Heart right ventricle (tissue), 16 donors: ENCODE data around the gene ITGB3. TPM values are rescaled to one million over a fixed set of nuclear protein-coding genes. Genes with fewer than 3 reads are reported as not detected.

Experiments
- ATAC-seq, 8 donors: fragments of 200-7000 bp; cut with Tn5 transposase; one replicate each; pipeline ENCODE4 v1.9.1; 2020; ENCODE audit warnings: mild to moderate bottlenecking in 8 of 8, moderate library complexity in 8 of 8, moderate number of reproducible peaks in 1 of 8
- DNase-seq, 2 donors: peaks; one replicate each; pipeline ENCODE4 v3.0.0-alpha.2; 2020
- H3K27ac ChIP-seq, 10 donors: fragments of 200-600 bp; sonication (generic) in 2 of 10; one replicate each; pipeline versions ENCODE4 v1.5.0 to v1.8.0; 2020 to 2022; ENCODE audit warnings: mild to moderate bottlenecking in 3 of 10
- H3K27me3 ChIP-seq, 7 donors: fragments of 200-600 bp; one replicate each; pipeline ENCODE4 v1.8.0; 2021 to 2022; ENCODE audit warnings: mild to moderate bottlenecking in 2 of 7
- H3K36me3 ChIP-seq, 9 donors: fragments of 200-600 bp; sonication (generic) in 1 of 9; one replicate each; pipeline versions ENCODE4 v1.5.0 to v1.8.0; 2020 to 2022; ENCODE audit warnings: mild to moderate bottlenecking in 2 of 9
- H3K4me1 ChIP-seq, 9 donors: fragments of 200-600 bp; sonication (generic) in 1 of 9; one replicate each; pipeline versions ENCODE4 v1.5.0 to v1.8.0; 2020 to 2022; ENCODE audit warnings: mild to moderate bottlenecking in 4 of 9
- H3K4me3 ChIP-seq, 10 donors: fragments of 200-600 bp; sonication (generic) in 2 of 10; one replicate each; pipeline versions ENCODE4 v1.5.0 to v1.8.0; 2020 to 2022; ENCODE audit warnings: mild to moderate bottlenecking in 7 of 10, moderate library complexity in 2 of 10
- H3K9me3 ChIP-seq, 11 donors: fragments of 200-600 bp in 10 of 11; sonication (generic) in 2 of 11; one replicate each; pipeline versions ENCODE4 v1.5.0 to v1.8.0; 2013 to 2022; ENCODE audit warnings: mild to moderate bottlenecking in 2 of 11, control low read depth in 1 of 11, moderate library complexity in 1 of 11
- WGBS, 2 donors: extraction: QIAGEN DNeasy Blood & Tissue Kit; methylation state at CpG; one replicate each; pipeline ENCODE4 v1.1.7; 2013; ENCODE audit warnings: inconsistent platforms in 1 of 2; 5-methylcytosine and 5-hydroxymethylcytosine counted together
- intact Hi-C, 10 donors: fragments of 100-400 bp; cut with DNase I; formaldehyde crosslinking; loops; one replicate each; pipeline versions ENCODE4 v1.11.1 to v1.14.2; 2022
- polyA plus RNA-seq, 2 donors: library from polyadenylated mRNA; stranded (reverse); fragments of 200-250 nt; gene quantifications; one replicate each; pipeline ENCODE4 v1.2.3, GENCODE V29; 2013
- total RNA-seq, 10 donors: library from RNA; stranded (reverse); fragmentation: NEBNext Ultra II Directional in 3 of 10; extraction: Animal tissue kit (Norgen Biotek cat#: 25700) in 3 of 10; gene quantifications; one replicate each; pipeline versions ENCODE4 v1.2.1 to v1.2.4, GENCODE V29; 2021 to 2023
- TF ChIP-seq, protein P1 (sequence below), 9 donors: fragments of 200-600 bp; sonication (generic) in 2 of 9; IDR thresholded peaks; one replicate each; pipeline versions ENCODE4 v1.5.0 to v1.8.0; 2021 to 2022; ENCODE audit warnings: antibody characterized with exemption in 9 of 9, mild to moderate bottlenecking in 5 of 9, moderate library complexity in 1 of 9
- donor health status: Arrhythmogenic right ventricular cardiomyopathy.
- donor health status: ischemic (EF 13 %, LVEDD 7.1; RV severe dilation, severe dysfunction).
- donor health status: healthy with polysubstance abuse.
- donor health status: DM: no; HTN: yes; CAD: no.
- donor health status: DM: no; HTN: no; CAD: no.
- donor health status: ischemic (EF 25% LVEDD 6.9; RV normal size, moderate dysfunction).
- donor health status: ischemic (EF 25% LVEDD 5.7; RV mildly dilated, moderate dysfunction).
- donor health status: healthy.
- donor health status: DM: yes; HTN: yes; CAD: no.
- donor health status: Ischemic cardiomyopathy.
- donor health status: ischemic (EF 35%, LVEDD 5.7; RV mildly dilated, moderate dysfunction).
- donor health status: nonischemic (EF 11% LVEDD 7.7; RV severe dilation, severe dysfunction).
- donor health status: DM: yes; HTN: yes; CAD: no.
- donor health status: PGD.
- donor health status: ischemic (EF 29% LVEDD 5.4; RV normal size, mild dysfunction).
- donor health status: nonischemic (EF 23%, LVEDD 6.1; RV moderate dilation, normal function).

ITGB3 gene
- total and polyA plus RNA-seq, 12 donors = 1.9 to 18.0 (median 3.2) TPM

DNA sequence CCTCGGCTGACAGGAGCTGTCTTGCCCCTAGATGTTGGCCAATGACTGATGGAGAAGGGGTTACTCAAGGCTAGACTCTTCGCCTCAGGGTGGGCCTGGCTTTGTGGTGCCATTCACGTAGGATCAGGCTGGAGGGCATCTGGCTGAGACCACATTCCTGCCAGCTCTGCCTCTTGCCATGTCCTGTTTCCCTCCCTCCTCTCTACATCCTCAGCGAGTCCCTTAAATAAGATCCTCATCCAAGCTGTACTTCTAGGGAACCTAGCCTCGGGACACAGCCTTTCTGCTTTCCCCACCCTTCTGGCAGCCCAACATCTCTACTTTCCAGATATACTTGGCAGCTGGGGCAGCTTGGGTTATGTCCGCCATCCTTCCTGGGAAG, 42.2 kb downstream of the ITGB3 start:
- ATAC-seq = no peak
- Histone ChIP-seq H3K9me3 (peaks cover 0 to under 1% (median 0%) of the 10 kb centered on the region in 11 donors), H3K4me3 (no peak overlapping the region), H3K27ac (peak overlapping the region in 2 of 10 donors; percentile 15 to 61), H3K36me3 (peaks cover 0 to 40% (median 5%) of the 10 kb centered on the region in 9 donors), H3K4me1 (peaks cover 5 to 23% (median 13%) of the 10 kb centered on the region in 9 donors), H3K27me3 (no peaks in the 10 kb centered on the region)
- WGBS, 2 donors = 87 to 89% methylated on average over 6 of the region's 6 CpGs
- no peak for DNase-seq
- TF ChIP-seq, protein P1, sequence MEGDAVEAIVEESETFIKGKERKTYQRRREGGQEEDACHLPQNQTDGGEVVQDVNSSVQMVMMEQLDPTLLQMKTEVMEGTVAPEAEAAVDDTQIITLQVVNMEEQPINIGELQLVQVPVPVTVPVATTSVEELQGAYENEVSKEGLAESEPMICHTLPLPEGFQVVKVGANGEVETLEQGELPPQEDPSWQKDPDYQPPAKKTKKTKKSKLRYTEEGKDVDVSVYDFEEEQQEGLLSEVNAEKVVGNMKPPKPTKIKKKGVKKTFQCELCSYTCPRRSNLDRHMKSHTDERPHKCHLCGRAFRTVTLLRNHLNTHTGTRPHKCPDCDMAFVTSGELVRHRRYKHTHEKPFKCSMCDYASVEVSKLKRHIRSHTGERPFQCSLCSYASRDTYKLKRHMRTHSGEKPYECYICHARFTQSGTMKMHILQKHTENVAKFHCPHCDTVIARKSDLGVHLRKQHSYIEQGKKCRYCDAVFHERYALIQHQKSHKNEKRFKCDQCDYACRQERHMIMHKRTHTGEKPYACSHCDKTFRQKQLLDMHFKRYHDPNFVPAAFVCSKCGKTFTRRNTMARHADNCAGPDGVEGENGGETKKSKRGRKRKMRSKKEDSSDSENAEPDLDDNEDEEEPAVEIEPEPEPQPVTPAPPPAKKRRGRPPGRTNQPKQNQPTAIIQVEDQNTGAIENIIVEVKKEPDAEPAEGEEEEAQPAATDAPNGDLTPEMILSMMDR (IDR thresholded peaks at IDR 0.05) = no peak
- intact Hi-C loops = loop anchor here in 1 of 10 donors (5.0 kb wide), 1 partner anchor 34 kb away; no protein-coding TSS in a partner anchor

DNA sequence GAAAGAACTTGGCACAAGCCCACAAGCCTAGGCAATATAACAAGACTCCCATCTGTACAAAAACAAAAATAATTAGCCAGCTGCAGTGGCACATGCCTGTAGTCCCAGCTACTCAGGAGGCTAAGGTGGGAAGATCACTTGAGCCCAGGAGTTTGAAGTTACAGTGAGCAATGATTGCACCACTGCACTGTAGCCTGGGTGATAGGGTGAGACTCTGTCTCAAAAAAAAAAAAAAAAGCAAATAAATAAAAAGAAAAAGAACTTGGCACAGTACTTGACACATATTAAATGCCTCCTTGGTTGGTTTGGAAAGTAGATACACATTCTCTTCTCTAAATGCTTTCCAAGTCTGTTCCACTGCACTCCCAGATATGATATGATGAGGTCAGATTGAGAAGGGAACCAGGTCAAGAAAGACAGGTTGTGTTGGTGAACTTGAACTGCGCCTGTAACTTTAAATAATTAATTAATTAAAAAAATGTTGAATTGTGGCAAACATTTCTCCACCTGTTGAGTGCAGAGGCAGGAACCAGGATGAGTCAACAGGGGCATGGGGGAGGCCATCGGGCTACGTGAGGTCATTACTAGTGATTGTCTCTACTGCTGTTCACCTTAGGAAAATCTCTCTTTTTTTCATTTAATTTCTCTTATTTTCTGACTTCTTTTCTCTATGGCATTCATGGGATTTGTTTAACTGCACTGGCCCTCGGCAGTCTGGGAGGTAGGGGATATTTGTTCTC, 44.2 kb downstream of the ITGB3 start:
- H3K4me1 ChIP-seq = peaks cover 5 to 23% (median 13%) of the 10 kb centered on the region in 9 donors

DNA sequence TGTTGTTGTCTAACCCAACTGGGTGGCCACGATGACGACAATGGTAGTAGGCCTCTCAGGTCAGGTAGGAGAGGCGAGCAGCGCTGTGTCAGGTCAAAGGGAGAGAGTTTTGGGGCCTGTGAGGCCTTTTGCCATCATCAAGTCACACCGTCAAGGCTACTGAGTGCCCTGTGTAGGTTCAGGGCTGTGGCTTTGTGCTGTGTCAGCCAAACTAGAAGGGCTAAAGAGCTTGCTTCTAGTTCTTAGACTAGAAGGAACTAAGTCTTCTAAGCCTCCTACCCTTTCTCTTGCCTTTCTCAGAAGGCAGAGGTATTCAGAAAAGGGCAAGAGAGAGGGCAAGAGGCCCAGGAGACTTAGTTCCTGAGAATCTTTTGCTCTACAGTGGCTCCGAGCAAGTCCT, 45.1 kb downstream of the ITGB3 start:
- Histone ChIP-seq H3K9me3 (peaks cover 0 to 17% (median 0%) of the 10 kb centered on the region in 11 donors), H3K4me3 (no peak overlapping the region), H3K27ac (no peak overlapping the region), H3K4me1 (peaks cover 5 to 21% (median 13%) of the 10 kb centered on the region in 9 donors), H3K27me3 (no peaks in the 10 kb centered on the region), H3K36me3 (peaks cover 0 to 52% (median 22%) of the 10 kb centered on the region in 9 donors)
- DNase-seq (no peak), ATAC-seq (no peak)
- intact Hi-C loops = loop anchor here in 1 of 10 donors (5.0 kb wide), 1 partner anchor 36 kb away; no protein-coding TSS in a partner anchor
- WGBS, 2 donors = 93 to 97% methylated on average over 6 of the region's 6 CpGs
- TF ChIP-seq, protein P1 (IDR thresholded peaks at IDR 0.05) = no peak

More for the DNA sequence above, 44.2 kb downstream of the ITGB3 start:
- Histone ChIP-seq H3K27ac (no peak overlapping the region), H3K27me3 (no peaks in the 10 kb centered on the region), H3K9me3 (peaks cover 0 to 17% (median 0%) of the 10 kb centered on the region in 11 donors), H3K36me3 (peaks cover 0 to 46% (median 21%) of the 10 kb centered on the region in 9 donors), H3K4me3 (no peak overlapping the region)
- ATAC-seq (no peak), DNase-seq (no peak)
- WGBS, 2 donors = 95 to 96% methylated on average over 4 of the region's 4 CpGs
- intact Hi-C loops = loop anchor here in 1 of 10 donors (5.0 kb wide), 1 partner anchor 36 kb away; no protein-coding TSS in a partner anchor
- TF ChIP-seq, protein P1 (IDR thresholded peaks at IDR 0.05) = no peak

GRCh38 chr17:47299239-47299910, 45.7 kb downstream of the ITGB3 start:
- H3K27ac ChIP-seq = no peak overlapping the region
- TF ChIP-seq, protein P1 (IDR thresholded peaks at IDR 0.05) = no peak

More at GRCh38 chr17:47299239-47299910, 45.7 kb downstream of the ITGB3 start:
- WGBS, 2 donors = 84% methylated on average over 13 of the region's 13 CpGs
- DNase-seq (no peak), ATAC-seq (no peak)
- Histone ChIP-seq H3K36me3 (peaks cover 0 to 53% (median 22%) of the 10 kb centered on the region in 9 donors), H3K9me3 (peaks cover 0 to 17% (median 0%) of the 10 kb centered on the region in 11 donors), H3K27me3 (no peaks in the 10 kb centered on the region), H3K4me1 (peaks cover 5 to 15% (median 9%) of the 10 kb centered on the region in 9 donors), H3K4me3 (no peak overlapping the region)
- intact Hi-C loops = loop anchor here in 1 of 10 donors (5.0 kb wide), 1 partner anchor 37 kb away; no protein-coding TSS in a partner anchor
